GM03348 (cell line): ENCODE measurements around the gene PRDM8.

Experiments
- DNase-seq: peaks from one replicate; pipeline ENCODE4 v3.0.0; 2012; ENCODE audit warnings: low spot score

PRDM8 gene

GRCh38 chr4:80183250-80184052 lies 13.9 kb upstream of the PRDM8 start:
- DNase-seq = peak; percentile 62

GRCh38 chr4:80184053-80184824 lies 13.1 kb upstream of the PRDM8 start:
- DNase-seq = peak; percentile 97

- DNase-seq = peak; percentile 53
Measured at GRCh38 chr4:80184825-80185756, 12.2 kb upstream of the PRDM8 start.

DNA sequence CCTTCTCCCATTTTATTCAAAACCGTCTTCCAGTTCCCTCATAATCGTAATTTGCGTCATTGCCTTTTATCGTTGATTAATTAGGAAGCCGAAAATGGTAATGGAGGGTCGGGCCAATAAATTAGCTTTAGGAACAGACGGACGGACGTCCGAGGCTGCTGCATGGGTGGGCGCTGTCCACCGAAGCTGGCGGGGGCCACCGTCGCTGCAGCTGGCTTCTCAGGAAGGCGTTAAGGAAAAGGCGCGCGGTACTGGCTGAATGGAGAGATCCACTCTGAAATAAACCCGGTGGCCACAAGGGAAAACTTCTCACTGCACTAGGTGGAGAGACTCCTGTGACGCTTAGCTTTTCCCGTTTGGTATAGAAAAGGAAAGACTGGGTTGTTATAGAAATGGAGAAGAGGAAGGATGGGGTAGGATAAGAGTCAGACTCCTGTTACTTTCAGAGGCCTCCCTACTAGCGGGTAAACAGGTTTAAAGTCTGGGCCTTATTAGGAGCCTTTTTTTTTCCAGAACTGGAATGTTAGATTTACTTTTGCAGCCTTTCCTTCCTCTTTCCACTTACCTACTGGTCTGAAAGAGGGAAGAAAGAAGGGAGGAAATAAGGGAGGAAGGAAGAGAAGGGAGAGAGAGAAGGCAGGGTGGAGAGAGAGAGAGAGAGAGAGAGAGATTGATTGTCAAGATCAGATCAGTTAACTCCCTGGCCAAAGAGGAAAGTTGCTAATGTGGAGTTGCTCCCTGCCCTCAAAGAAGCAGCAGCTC lies 11.3 kb upstream of the PRDM8 start:
- no peak for DNase-seq

DNA sequence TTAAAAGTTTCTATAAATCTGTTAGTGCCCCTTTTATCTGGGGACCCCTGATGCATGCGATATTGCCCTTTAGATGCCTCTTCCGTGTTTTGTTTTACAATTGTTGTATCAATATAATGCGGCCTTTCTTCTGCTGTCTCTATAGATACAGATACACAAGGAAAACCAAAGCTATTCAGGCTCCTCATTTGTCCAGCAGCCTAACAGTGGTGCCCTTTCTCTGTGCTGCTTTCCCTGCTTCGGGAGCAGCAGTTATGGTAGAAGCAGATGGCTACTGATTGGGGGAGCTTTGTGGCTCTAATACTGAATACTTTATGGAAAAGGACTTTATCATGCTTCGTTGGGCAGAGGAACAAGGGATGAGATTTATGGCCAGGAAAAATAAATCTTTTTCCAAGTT lies 10.6 kb upstream of the PRDM8 start:
- DNase-seq = no peak

- DNase-seq = no peak
Measured at GRCh38 chr4:80187677-80188076, 9.6 kb upstream of the PRDM8 start.

DNA sequence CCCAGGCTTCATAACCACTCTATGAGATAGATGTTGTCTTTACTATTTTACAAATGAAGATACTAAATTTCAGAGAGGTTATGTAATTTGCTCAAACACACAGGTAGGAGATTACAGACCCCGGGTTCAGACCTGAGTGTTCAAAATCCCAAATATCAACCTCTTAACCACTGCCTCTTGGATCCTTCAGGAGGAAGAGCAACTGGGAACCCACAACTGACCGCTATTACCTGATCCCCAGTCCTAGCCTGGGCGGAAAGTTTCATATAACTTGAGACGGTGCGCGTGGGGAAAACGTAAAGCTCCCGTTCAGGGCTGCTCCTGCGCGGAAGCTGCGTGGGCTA lies 8.9 kb upstream of the PRDM8 start:
- DNase-seq = no peak

DNA sequence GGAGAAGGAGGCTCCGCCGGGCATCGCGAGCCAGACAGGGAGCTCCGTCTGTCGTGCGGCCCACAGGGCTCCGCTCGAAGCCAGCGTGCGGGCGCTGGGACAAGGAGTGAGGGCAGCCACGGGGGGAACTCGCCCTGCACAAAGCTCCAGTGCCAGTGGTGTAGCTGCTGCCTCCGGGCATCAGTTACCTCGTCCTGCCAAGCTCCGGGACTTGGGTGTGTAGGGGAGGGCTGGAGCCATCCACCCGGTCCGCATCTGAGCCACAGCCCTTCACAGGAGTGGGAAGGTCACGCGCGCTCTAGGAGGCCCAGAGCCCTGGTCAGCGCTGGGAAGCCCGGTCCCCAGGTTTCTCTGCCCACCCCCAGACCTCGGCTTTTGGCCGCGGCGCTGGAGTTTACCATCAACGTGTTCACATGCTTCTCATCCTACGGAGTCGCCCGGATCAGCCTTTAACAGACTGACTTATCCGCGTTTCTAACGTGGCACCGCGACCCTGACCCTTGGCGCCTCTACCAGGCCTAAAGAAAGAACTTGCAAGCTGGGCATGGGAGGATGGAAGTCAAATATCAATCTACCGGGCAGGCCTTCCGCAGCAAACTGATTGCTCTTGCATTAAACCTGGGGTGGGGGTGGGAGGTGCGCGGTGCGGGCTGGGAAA lies 8.4 kb upstream of the PRDM8 start:
- no peak for DNase-seq

GRCh38 chr4:80189581-80189955 lies 7.7 kb upstream of the PRDM8 start:
- DNase-seq = no peak

GRCh38 chr4:80189956-80190677 lies 7.2 kb upstream of the PRDM8 start:
- DNase-seq = no peak

GRCh38 chr4:80192252-80192866 lies 4.9 kb upstream of the PRDM8 start:
- DNase-seq = no peak

- peak; percentile 73 for DNase-seq
Measured at GRCh38 chr4:80192937-80193336, 4.4 kb upstream of the PRDM8 start.

DNA sequence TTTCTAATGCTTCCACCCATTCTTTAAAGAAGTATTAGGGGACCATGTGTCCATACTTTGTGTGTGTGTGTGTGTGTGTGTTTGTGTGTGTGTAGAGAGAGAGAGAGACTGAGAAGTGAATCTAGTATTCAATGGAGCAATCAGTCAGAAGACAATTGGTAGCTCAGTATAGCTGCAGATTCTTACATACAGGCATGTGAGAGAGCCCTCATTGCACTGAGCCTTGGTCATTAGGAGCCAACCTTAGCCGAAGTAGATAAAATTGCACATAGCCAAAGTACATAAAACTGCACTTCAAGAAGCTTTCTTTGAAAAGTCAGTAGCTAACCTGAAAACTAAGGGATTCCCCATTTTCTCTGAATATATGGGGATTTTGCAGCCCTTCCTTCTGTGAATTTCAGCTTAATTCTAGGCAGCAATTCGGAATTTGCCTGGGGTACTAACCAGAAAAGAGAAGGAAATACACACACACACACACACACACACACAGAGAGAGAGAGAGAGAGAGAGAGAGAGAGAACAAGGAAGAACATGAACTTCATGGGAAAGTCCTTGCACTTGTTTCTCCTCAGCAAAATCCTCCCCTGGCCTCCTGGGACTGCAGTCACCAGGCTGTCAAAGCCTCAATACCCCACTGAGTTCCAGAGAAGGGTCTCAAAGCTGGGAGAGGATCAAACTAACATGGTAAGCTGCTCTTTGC lies 1.7 kb upstream of the PRDM8 start:
- DNase-seq = no peak

GRCh38 chr4:80196259-80196921 lies 913 bp upstream of the PRDM8 start:
- no peak for DNase-seq

DNA sequence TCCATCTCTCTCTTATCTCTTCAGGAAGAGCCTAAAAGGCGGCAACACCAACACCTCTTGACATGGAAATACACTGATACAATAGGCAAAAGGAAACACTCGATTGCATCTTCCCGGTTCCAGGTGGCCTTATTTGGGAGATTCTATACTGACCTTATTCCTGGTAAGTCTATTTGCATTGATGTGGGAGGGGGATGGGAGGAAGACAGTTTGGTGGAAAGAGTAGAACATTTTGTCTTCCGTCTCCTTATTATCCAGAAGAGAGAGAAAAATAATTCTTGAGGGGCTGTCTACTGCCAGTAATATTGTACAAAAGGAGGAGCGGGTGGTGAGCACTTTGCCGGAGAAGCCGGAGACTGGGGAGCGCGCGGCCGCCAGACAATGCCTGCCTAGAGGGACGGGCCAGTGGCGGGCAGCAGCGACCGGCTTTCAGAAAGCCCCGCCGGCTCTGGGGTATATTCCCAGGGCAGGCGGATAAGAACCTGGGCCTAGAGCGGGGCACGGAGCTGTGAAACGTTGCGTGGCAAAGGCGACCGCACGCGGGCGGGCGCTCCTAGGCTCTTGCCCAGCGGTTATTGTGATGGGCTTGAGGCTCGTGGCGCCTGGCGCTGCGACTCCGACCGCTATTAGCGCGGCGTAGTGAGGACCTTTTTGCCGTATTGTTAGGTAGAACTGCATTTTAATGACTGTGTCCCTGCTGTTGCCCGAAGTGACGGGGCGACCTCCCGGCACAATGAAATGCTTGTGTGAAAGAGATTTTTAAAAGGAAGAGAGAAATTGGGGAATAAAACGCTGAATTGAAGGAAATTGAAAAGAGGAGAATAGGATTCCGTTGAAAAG lies 518 bp downstream of the PRDM8 start:
- peak; percentile 48 for DNase-seq

DNA sequence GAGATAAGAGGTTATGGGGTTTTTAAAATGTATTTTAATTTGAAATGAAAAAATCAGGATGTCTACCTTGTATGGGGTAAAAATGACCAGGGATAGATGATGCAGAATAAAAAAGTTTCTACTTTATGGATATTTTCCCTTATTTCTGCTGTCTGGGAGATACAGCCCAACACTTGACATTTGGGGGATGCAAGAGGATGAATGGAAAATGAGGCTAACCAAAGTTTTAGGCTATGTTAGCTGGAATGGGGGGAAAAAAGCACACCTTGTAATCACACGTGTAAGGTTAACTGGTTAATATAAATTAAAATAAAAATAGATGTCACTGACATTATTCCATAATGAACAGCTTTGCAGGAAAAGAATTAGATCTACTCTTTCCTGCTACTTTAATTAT lies 1.1 kb downstream of the PRDM8 start:
- no peak for DNase-seq

DNA sequence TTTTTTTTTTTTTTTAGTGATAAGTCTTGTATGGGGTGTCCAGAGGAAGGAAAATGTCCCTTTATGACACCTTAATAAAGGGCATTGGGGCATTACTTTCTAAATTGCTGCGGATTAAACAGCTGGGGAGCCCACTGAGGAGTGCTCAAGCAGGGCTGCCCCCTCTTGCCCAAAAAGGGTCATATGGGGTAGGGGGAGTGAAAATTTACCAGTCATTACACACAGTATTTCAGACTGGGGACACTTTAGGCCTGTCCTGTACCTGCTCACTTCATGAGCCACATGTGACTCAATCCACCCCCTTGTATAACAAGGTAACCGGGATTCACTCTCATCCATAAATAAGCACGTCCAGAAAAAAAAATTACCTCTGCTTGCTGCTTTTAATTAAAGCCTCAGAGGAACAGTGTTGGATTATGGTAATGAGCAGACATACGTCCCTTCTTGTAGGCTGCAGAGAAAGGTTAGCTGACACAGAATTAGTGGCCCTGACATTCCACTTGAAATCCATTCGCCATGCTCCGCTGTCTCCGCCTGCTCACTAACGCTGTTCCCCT lies 1.8 kb downstream of the PRDM8 start:
- no peak for DNase-seq

GRCh38 chr4:80199947-80200346 lies 2.6 kb downstream of the PRDM8 start:
- no peak for DNase-seq
